SH-SY5Y (cell line): ENCODE results near the gene PRDM16.

ENCODE experiments used
- GATA2 ChIP-seq: IDR thresholded peaks from 2 replicates; pipeline ENCODE4 v1.6.1; 2011; ENCODE audit warnings: mild to moderate bottlenecking, low read depth, low read length
- GATA3 ChIP-seq: IDR thresholded peaks from 2 replicates; pipeline ENCODE4 v1.6.1; 2011; ENCODE audit warnings: low read depth, mild to moderate bottlenecking, low read length, moderate library complexity

DNA sequence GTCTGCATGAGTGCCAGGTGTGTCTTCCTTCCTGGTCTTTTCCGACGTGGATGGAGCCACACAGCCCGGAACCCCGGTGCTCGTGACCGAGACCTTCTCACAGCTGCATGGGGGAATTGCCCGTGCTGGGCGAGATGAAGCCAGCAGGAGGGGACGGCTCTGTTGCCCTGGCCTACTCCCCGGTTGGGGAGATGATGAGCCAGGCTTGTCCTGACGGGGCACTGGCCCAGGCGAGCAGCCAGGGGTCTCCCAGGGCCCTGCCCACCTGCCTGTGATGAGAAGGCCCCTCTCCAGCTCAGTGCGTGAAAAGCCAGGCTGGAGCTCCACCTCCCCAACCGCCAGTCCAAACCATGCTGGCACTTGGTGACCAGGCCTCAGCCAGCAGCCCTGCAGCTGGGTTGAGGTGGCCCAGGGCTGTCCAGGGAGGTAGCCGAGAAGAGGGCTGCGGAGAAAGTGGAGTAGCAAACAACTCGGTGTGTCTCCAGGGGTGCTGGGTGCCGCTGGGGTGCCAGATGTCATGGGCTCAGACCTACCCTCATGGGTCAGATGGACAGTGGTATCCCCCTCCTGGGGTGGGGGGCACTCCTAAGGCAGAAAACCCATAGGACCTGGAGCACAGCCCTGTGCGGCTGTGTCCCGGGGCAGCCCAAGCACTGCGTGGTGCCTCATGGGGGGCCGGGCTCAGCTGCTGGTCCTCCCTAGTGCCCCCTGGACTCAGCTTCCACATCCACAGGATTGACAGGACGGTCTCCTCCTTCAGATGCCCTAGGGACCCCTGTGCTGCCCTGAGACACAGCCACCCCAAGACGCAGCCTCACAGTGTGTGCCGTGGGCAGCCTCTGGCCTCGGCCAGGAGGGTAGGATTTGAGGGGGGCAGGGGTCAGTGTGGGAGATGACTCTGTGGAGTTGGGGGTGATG is 26.1 kb downstream of the PRDM16 start:
- TF ChIP-seq GATA3: no peak
- no peak for TF ChIP-seq GATA2
